Neural cell (in vitro differentiated cells): Measurements from ENCODE around the gene HDAC4.

Experiments used
- EP300 ChIP-seq: fragments of 450-650 bp; conservative IDR thresholded peaks from 2 replicates; pipeline ENCODE4 v1.6.1; 2014; ENCODE audit warnings: antibody characterized with exemption, mild to moderate bottlenecking, moderate library complexity; ENCODE audit not compliant: poor library complexity, severe bottlenecking
- EZH2 ChIP-seq: fragments of 200-600, 300-800 bp; shearing (Covaris generic), sonication (generic); IDR thresholded peaks from 2 replicates; pipeline ENCODE4 v1.6.1; 2014; ENCODE audit warnings: antibody characterized with exemption, low read length, borderline replicate concordance, mild to moderate bottlenecking; ENCODE audit not compliant: insufficient read depth, poor library complexity, severe bottlenecking
- MXI1 ChIP-seq: fragments of 450-650 bp; conservative IDR thresholded peaks from 2 replicates; pipeline ENCODE4 v1.6.1; 2014; ENCODE audit warnings: antibody characterized with exemption, mild to moderate bottlenecking; ENCODE audit not compliant: poor library complexity, severe bottlenecking
- POLR2AphosphoS5 ChIP-seq: IDR thresholded peaks from 2 replicates; pipeline ENCODE4 v1.6.1; 2012
- RAD21 ChIP-seq: fragments of 450-650 bp; conservative IDR thresholded peaks from 2 replicates; pipeline ENCODE4 v1.6.1; 2014; ENCODE audit warnings: antibody characterized with exemption, mild to moderate bottlenecking, moderate library complexity
- SMC3 ChIP-seq: fragments of 450-650 bp; conservative IDR thresholded peaks from 2 replicates; pipeline ENCODE4 v1.6.1; 2014; ENCODE audit warnings: antibody characterized with exemption, mild to moderate bottlenecking, moderate library complexity; ENCODE audit not compliant: poor library complexity
- TAF1 ChIP-seq: IDR thresholded peaks from 2 replicates; pipeline ENCODE4 v1.6.1; 2012; ENCODE audit warnings: low read depth
- TF ChIP-seq, protein P1 (sequence below): fragments of 450-650 bp; IDR thresholded peaks from 2 replicates; pipeline ENCODE4 v1.5.1; 2014; ENCODE audit warnings: antibody characterized with exemption, mild to moderate bottlenecking, moderate library complexity; ENCODE audit not compliant: poor library complexity, severe bottlenecking
- TF ChIP-seq, protein P2 (sequence below): IDR thresholded peaks from 2 replicates; pipeline ENCODE4 v1.6.1; 2012; ENCODE audit warnings: borderline replicate concordance

DNA sequence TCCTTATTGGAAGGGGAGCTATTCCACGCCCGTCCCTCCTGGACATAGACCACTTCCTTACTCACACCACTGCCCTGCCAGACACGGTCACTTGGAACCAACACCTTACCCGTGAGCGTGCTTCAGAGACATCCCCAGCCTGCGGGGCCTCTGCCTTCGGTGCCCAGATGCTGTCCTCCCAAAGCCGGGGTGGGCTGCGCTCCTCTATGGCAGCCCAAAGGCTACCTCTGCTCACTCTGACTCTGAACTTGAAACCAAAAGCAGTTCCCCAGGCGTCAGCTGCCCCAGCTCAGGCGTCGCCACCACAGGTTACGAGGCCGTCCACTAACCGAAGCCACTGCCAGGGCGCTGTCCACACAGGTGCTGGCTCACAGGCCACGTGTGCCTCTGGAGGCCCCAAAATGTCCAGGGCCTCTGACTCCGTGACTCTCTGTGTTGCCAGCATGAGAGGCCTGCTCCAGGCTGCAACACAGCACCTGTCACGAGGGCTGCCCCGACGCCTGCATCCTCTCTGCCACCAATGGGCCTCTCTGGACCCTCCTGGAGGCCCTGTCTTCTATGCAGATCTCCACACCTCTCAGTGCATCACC is 23.8 kb downstream of the HDAC4 start:
- TF ChIP-seq, protein P1, sequence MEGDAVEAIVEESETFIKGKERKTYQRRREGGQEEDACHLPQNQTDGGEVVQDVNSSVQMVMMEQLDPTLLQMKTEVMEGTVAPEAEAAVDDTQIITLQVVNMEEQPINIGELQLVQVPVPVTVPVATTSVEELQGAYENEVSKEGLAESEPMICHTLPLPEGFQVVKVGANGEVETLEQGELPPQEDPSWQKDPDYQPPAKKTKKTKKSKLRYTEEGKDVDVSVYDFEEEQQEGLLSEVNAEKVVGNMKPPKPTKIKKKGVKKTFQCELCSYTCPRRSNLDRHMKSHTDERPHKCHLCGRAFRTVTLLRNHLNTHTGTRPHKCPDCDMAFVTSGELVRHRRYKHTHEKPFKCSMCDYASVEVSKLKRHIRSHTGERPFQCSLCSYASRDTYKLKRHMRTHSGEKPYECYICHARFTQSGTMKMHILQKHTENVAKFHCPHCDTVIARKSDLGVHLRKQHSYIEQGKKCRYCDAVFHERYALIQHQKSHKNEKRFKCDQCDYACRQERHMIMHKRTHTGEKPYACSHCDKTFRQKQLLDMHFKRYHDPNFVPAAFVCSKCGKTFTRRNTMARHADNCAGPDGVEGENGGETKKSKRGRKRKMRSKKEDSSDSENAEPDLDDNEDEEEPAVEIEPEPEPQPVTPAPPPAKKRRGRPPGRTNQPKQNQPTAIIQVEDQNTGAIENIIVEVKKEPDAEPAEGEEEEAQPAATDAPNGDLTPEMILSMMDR = no peak
- TF ChIP-seq POLR2AphosphoS5 (no peak), EZH2 (no peak), TAF1 (no peak), EP300 (no peak), RAD21 (no peak), SMC3 (no peak), MXI1 (no peak)
- TF ChIP-seq, protein P2, sequence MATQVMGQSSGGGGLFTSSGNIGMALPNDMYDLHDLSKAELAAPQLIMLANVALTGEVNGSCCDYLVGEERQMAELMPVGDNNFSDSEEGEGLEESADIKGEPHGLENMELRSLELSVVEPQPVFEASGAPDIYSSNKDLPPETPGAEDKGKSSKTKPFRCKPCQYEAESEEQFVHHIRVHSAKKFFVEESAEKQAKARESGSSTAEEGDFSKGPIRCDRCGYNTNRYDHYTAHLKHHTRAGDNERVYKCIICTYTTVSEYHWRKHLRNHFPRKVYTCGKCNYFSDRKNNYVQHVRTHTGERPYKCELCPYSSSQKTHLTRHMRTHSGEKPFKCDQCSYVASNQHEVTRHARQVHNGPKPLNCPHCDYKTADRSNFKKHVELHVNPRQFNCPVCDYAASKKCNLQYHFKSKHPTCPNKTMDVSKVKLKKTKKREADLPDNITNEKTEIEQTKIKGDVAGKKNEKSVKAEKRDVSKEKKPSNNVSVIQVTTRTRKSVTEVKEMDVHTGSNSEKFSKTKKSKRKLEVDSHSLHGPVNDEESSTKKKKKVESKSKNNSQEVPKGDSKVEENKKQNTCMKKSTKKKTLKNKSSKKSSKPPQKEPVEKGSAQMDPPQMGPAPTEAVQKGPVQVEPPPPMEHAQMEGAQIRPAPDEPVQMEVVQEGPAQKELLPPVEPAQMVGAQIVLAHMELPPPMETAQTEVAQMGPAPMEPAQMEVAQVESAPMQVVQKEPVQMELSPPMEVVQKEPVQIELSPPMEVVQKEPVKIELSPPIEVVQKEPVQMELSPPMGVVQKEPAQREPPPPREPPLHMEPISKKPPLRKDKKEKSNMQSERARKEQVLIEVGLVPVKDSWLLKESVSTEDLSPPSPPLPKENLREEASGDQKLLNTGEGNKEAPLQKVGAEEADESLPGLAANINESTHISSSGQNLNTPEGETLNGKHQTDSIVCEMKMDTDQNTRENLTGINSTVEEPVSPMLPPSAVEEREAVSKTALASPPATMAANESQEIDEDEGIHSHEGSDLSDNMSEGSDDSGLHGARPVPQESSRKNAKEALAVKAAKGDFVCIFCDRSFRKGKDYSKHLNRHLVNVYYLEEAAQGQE = no peak
